A673 (cell line): ENCODE data around the gene FAM222B. TPM values are rescaled to one million over a fixed set of nuclear protein-coding genes. Genes with fewer than 3 reads are reported as not detected.

Source experiments
- BruUV-seq: library from RNA; stranded (reverse); fragments of 400-500 nt; replicated peaks from 2 replicates; lab custom pipeline; 2021; lab: Mats Ljungman, UMichigan
- CTCF ChIA-PET: fragments of 300-600 bp; sonication (Branson Sonifier 250); formaldehyde crosslinking; loops from one replicate; lab custom pipeline; 2022; ENCODE audit warnings: antibody characterized with exemption; lab: Charles Lee
- POLR2A ChIA-PET: fragments of 300-600 bp; sonication (Branson Sonifier 250); formaldehyde crosslinking; loops from one replicate; lab custom pipeline; 2022; ENCODE audit warnings: antibody characterized with exemption; ENCODE audit not compliant: low non-redundant PET; lab: Charles Lee
- DNase-seq: peaks from one replicate; pipeline ENCODE4 v3.0.0-alpha.2; 2015; ENCODE audit warnings: low spot score
- H3K27ac ChIP-seq: fragments of 200-600 bp; sonication (generic); 2 replicates; pipeline ENCODE4 v1.5.1; 2016; ENCODE audit warnings: mixed run types, low read depth, mild to moderate bottlenecking, mixed read lengths, antibody characterized with exemption, low read length; ENCODE audit not compliant: poor library complexity, severe bottlenecking
- H3K27me3 ChIP-seq: fragments of 200-600 bp; sonication (generic); replicated peaks from 2 replicates; pipeline ENCODE4 v1.6.1; 2017; ENCODE audit warnings: mixed run types, low read depth, mild to moderate bottlenecking, mixed read lengths, antibody characterized with exemption, low read length; ENCODE audit not compliant: insufficient read depth, poor library complexity
- H3K36me3 ChIP-seq: fragments of 200-600 bp; sonication (generic); 2 replicates; pipeline ENCODE4 v1.6.1; 2016; ENCODE audit warnings: mixed run types, mild to moderate bottlenecking, mixed read lengths, antibody characterized with exemption, low read length; ENCODE audit not compliant: insufficient read depth, poor library complexity, severe bottlenecking
- H3K4me1 ChIP-seq: fragments of 200-600 bp; sonication (generic); 2 replicates; pipeline ENCODE4 v1.6.1; 2017; ENCODE audit warnings: mixed run types, mild to moderate bottlenecking, mixed read lengths, antibody characterized with exemption, low read length; ENCODE audit not compliant: insufficient read depth, poor library complexity, severe bottlenecking
- H3K4me3 ChIP-seq: fragments of 200-600 bp; sonication (generic); 2 replicates; pipeline ENCODE4 v1.5.1; 2016; ENCODE audit warnings: low read depth, mixed run types, mild to moderate bottlenecking, mixed read lengths, low read length; ENCODE audit not compliant: poor library complexity, severe bottlenecking
- H3K9me3 ChIP-seq: fragments of 200-600 bp; sonication (generic); 2 replicates; pipeline ENCODE4 v1.6.1; 2016; ENCODE audit warnings: mixed run types, low read depth, mild to moderate bottlenecking, mixed read lengths, antibody characterized with exemption, low read length; ENCODE audit not compliant: poor library complexity, severe bottlenecking
- CTCF ChIP-seq: fragments of 300-800, 200-600 bp; sonication (generic); conservative IDR thresholded peaks from 2 replicates; pipeline ENCODE4 v1.5.1; 2017; ENCODE audit warnings: low read depth, mild to moderate bottlenecking, antibody characterized with exemption, low read length, moderate library complexity, mixed read lengths
- EZH2 ChIP-seq: fragments of 200-600 bp; sonication (generic); IDR thresholded peaks from 2 replicates; pipeline ENCODE4 v1.6.1; 2017; ENCODE audit warnings: borderline replicate concordance, low read depth, mild to moderate bottlenecking, mixed read lengths, antibody characterized with exemption, low read length; ENCODE audit not compliant: poor library complexity, severe bottlenecking
- intact Hi-C: fragments of 100-400 bp; cut with micrococcal nuclease; formaldehyde crosslinking; loops from one replicate; pipeline ENCODE4 v1.10.0; 2022; ENCODE audit not compliant: unreplicated experiment
- total RNA-seq: library from RNA; stranded (reverse); gene quantifications from 2 replicates; pipeline ENCODE4 v1.2.3, GENCODE V29; 2021

Gene FAM222B
- total RNA-seq, 1 experiment from 2014 or later, result 27.3 TPM

GRCh38 chr17:28889996-28890395 lies 47.4 kb upstream of the FAM222B start:
- BruUV-seq, result no TSS peak
- POLR2A ChIA-PET, result no interaction called here

GRCh38 chr17:28888832-28889231 lies 46.2 kb upstream of the FAM222B start:
- ChIA-PET POLR2A (interaction anchor here (0.6 kb wide), 1 partner anchor 178 kb away, joined by 3 read pairs; no protein-coding TSS in a partner anchor), CTCF (no interaction called here)
- no peaks in the 10 kb centered on the region for H3K36me3 ChIP-seq
- TF ChIP-seq CTCF, result no peak
- no peak for TF ChIP-seq EZH2
- no peak for DNase-seq
- no peaks in the 10 kb centered on the region for H3K27me3 ChIP-seq
- peaks cover 10% of the 10 kb centered on the region for H3K4me1 ChIP-seq
- no TSS peak for BruUV-seq
- H3K9me3 ChIP-seq, result no peaks in the 10 kb centered on the region
- intact Hi-C loops, result no loop called here
- H3K4me3 ChIP-seq, result no peak overlapping the region
- no peak overlapping the region for H3K27ac ChIP-seq

More at GRCh38 chr17:28889996-28890395, 47.4 kb upstream of the FAM222B start:
- DNase-seq, result no peak
- intact Hi-C loops, result no loop called here
- Histone ChIP-seq H3K36me3 (no peaks in the 10 kb centered on the region), H3K4me3 (no peak overlapping the region), H3K27me3 (no peaks in the 10 kb centered on the region), H3K27ac (no peak overlapping the region), H3K9me3 (no peaks in the 10 kb centered on the region), H3K4me1 (peaks cover 11% of the 10 kb centered on the region)
- CTCF ChIA-PET, result no interaction called here
- no peak for TF ChIP-seq CTCF
- TF ChIP-seq EZH2, result no peak

- BruUV-seq, result no TSS peak
- no peak overlapping the region for H3K27ac ChIP-seq
- ChIA-PET CTCF (no interaction called here), POLR2A (no interaction called here)
- H3K36me3 ChIP-seq, result no peaks in the 10 kb centered on the region
- no peak overlapping the region for H3K4me3 ChIP-seq
- DNase-seq, result no peak
- no peaks in the 10 kb centered on the region for H3K9me3 ChIP-seq
- peaks cover 4% of the 10 kb centered on the region for H3K4me1 ChIP-seq
- H3K27me3 ChIP-seq, result no peaks in the 10 kb centered on the region
- intact Hi-C loops, result no loop called here
- TF ChIP-seq CTCF (no peak), EZH2 (no peak)
These were observed 45.4 kb upstream of the FAM222B start for GRCh38 chr17:28887871-28888471.
